ENCODE measurements around the gene PLAAT1. TPM values are rescaled to one million over a fixed set of nuclear protein-coding genes. Genes with fewer than 3 reads are reported as not detected.

Gene PLAAT1
- total RNA-seq, 1 experiment from 2014 or later, result not detected

DNA sequence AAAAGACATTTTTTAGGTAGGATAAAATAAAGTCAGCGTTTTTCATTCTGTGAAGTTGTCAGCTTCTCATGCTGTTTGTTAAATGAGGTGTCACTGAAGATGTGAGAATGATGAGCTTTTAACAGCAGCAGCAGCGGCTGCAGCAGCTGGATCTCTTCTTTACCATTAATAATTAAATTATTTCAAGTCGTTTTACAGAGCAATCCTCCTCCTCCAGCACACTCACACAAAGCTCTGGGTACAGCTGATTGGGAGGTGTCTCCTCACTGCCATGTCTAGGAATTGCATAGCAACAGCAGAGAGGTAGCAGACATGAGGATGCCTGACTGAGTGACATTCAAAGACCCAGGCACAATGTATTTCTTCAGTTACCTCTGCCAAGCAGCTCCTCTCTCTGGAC is 46.7 kb upstream of the PLAAT1 start:
- intact Hi-C loops (cut with micrococcal nuclease), result no loop called here
- POLR2A ChIA-PET, result no interaction called here
- Histone ChIP-seq H4K20me1 (ENCODE audit: insufficient read depth) (no peaks in the 10 kb centered on the region), H3K9me2 (ENCODE audit: insufficient read depth) (no peaks in the 10 kb centered on the region), H3K79me2 (ENCODE audit: insufficient read depth, low read length) (no peaks in the 10 kb centered on the region), H3K4me3 (replicated peaks in 1 of 2; ENCODE audit: low read depth in 1 of 2, low read length in 2 of 2) (no peak overlapping the region), H3K4me1 (ENCODE audit: control insufficient read depth in 1 of 2, insufficient read depth in 2 of 2, low read length in 2 of 2) (no peaks in the 10 kb centered on the region), H3K9me3 (ENCODE audit: control insufficient read depth in 1 of 2, insufficient read depth in 1 of 2, low read depth in 1 of 2, low read length in 2 of 2) (no peaks in the 10 kb centered on the region), H2AFZ (ENCODE audit: low read depth, low read length, poor library complexity, severe bottlenecking) (no peak overlapping the region), H3K36me3 (ENCODE audit: control insufficient read depth in 1 of 2, insufficient read depth in 2 of 2, low read length in 2 of 2) (no peaks in the 10 kb centered on the region), H3K27me3 (ENCODE audit: insufficient read depth, low read length) (peaks cover 11% of the 10 kb centered on the region), H3K9ac (ENCODE audit: low read length) (no peak overlapping the region), H3K4me2 (ENCODE audit: low read length) (no peak overlapping the region), H3K27ac (ENCODE audit: low read depth, low read length) (no peak overlapping the region)
- CTCF ChIA-PET, result interaction anchor here (1.1 kb wide), 1 partner anchor 11 kb away, joined by 3 read pairs; no protein-coding TSS in a partner anchor
- DNase-seq (ENCODE audit: low read depth, low spot score), result no peak
- TF ChIP-seq ELF1 (IDR thresholded peaks at IDR 0.05; ENCODE audit: borderline replicate concordance, low read depth), result no peak
- no peak for TF ChIP-seq RAD21 (IDR thresholded peaks at IDR 0.05; ENCODE audit: low read depth)
- no TSS peak for BruUV-seq (replicated peaks)
- ATAC-seq, result no peak
- RAD21 ChIA-PET (ENCODE audit: low non-redundant PET in 1 of 2, low total read pairs in 2 of 2, uncharacterized antibody in 2 of 2, unreplicated experiment in 2 of 2), result no interaction called here

GRCh38 chr3:193196746-193197145 is 44.3 kb upstream of the PLAAT1 start:
- Histone ChIP-seq H2AFZ (ENCODE audit: low read depth, low read length, poor library complexity, severe bottlenecking) (no peak overlapping the region), H3K36me3 (ENCODE audit: control insufficient read depth in 1 of 2, insufficient read depth in 2 of 2, low read length in 2 of 2) (no peaks in the 10 kb centered on the region), H3K79me2 (ENCODE audit: insufficient read depth, low read length) (no peaks in the 10 kb centered on the region), H3K27me3 (ENCODE audit: insufficient read depth, low read length) (peaks cover 10% of the 10 kb centered on the region), H3K4me3 (replicated peaks in 1 of 2; ENCODE audit: low read depth in 1 of 2, low read length in 2 of 2) (no peak overlapping the region), H3K4me1 (ENCODE audit: control insufficient read depth in 1 of 2, insufficient read depth in 2 of 2, low read length in 2 of 2) (no peaks in the 10 kb centered on the region), H3K27ac (ENCODE audit: low read depth, low read length) (no peak overlapping the region), H3K9me2 (ENCODE audit: insufficient read depth) (no peaks in the 10 kb centered on the region), H4K20me1 (ENCODE audit: insufficient read depth) (no peaks in the 10 kb centered on the region), H3K9ac (ENCODE audit: low read length) (no peak overlapping the region), H3K4me2 (ENCODE audit: low read length) (no peak overlapping the region), H3K9me3 (ENCODE audit: control insufficient read depth in 1 of 2, insufficient read depth in 1 of 2, low read depth in 1 of 2, low read length in 2 of 2) (no peaks in the 10 kb centered on the region)
- no peak for DNase-seq (ENCODE audit: low read depth, low spot score)
- CTCF ChIA-PET, result no interaction called here
- BruUV-seq (replicated peaks), result no TSS peak
- RAD21 ChIA-PET (ENCODE audit: low non-redundant PET in 1 of 2, low total read pairs in 2 of 2, uncharacterized antibody in 2 of 2, unreplicated experiment in 2 of 2), result no interaction called here
- POLR2A ChIA-PET, result no interaction called here
- no peak for ATAC-seq
- intact Hi-C loops (cut with micrococcal nuclease), result no loop called here
- TF ChIP-seq, protein P1, sequence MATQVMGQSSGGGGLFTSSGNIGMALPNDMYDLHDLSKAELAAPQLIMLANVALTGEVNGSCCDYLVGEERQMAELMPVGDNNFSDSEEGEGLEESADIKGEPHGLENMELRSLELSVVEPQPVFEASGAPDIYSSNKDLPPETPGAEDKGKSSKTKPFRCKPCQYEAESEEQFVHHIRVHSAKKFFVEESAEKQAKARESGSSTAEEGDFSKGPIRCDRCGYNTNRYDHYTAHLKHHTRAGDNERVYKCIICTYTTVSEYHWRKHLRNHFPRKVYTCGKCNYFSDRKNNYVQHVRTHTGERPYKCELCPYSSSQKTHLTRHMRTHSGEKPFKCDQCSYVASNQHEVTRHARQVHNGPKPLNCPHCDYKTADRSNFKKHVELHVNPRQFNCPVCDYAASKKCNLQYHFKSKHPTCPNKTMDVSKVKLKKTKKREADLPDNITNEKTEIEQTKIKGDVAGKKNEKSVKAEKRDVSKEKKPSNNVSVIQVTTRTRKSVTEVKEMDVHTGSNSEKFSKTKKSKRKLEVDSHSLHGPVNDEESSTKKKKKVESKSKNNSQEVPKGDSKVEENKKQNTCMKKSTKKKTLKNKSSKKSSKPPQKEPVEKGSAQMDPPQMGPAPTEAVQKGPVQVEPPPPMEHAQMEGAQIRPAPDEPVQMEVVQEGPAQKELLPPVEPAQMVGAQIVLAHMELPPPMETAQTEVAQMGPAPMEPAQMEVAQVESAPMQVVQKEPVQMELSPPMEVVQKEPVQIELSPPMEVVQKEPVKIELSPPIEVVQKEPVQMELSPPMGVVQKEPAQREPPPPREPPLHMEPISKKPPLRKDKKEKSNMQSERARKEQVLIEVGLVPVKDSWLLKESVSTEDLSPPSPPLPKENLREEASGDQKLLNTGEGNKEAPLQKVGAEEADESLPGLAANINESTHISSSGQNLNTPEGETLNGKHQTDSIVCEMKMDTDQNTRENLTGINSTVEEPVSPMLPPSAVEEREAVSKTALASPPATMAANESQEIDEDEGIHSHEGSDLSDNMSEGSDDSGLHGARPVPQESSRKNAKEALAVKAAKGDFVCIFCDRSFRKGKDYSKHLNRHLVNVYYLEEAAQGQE (IDR thresholded peaks at IDR 0.05; ENCODE audit: low read depth), result no peak
- no peak for TF ChIP-seq ELF1 (IDR thresholded peaks at IDR 0.05; ENCODE audit: borderline replicate concordance, low read depth)
- TF ChIP-seq CTCF (IDR thresholded peaks at IDR 0.05 in 2 of 3, conservative IDR thresholded peaks at IDR 0.05 in 1 of 3; ENCODE audit: borderline replicate concordance in 1 of 3, insufficient read depth in 1 of 3, low read depth in 2 of 3, low read length in 2 of 3), result no peak
- TF ChIP-seq YY1 (IDR thresholded peaks at IDR 0.05; ENCODE audit: extremely low read depth, insufficient replicate concordance, low read depth, low read length), result no peak
- TF ChIP-seq JUND (IDR thresholded peaks at IDR 0.05), result no peak
- TF ChIP-seq SIN3A (IDR thresholded peaks at IDR 0.05; ENCODE audit: low read depth), result no peak
- no peak for TF ChIP-seq SP1 (IDR thresholded peaks at IDR 0.05; ENCODE audit: low read depth)
- no peak for TF ChIP-seq FOSL1 (IDR thresholded peaks at IDR 0.05; ENCODE audit: low read depth)
- TF ChIP-seq EZH2phosphoT487 (IDR thresholded peaks at IDR 0.05; ENCODE audit: borderline replicate concordance), result no peak
- TF ChIP-seq EGR1 (IDR thresholded peaks at IDR 0.05; ENCODE audit: low read depth), result no peak
- TF ChIP-seq TCF7L2 (IDR thresholded peaks at IDR 0.05; ENCODE audit: borderline replicate concordance, extremely low read depth, insufficient read depth, insufficient read length), result no peak
- TF ChIP-seq MAX (IDR thresholded peaks at IDR 0.05), result no peak
- TF ChIP-seq RAD21 (IDR thresholded peaks at IDR 0.05; ENCODE audit: low read depth), result no peak
- no peak for TF ChIP-seq CEBPB (IDR thresholded peaks at IDR 0.05; ENCODE audit: low read depth)
- no peak for TF ChIP-seq ZFX (IDR thresholded peaks at IDR 0.05)
- TF ChIP-seq, protein P2, sequence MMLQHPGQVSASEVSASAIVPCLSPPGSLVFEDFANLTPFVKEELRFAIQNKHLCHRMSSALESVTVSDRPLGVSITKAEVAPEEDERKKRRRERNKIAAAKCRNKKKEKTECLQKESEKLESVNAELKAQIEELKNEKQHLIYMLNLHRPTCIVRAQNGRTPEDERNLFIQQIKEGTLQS (IDR thresholded peaks at IDR 0.05), result no peak
- no peak for TF ChIP-seq SRF (IDR thresholded peaks at IDR 0.05; ENCODE audit: low read depth)
